ENCODE data around the gene ROS1. TPM values are rescaled to one million over a fixed set of nuclear protein-coding genes. Genes with fewer than 3 reads are reported as not detected.
"Not testable (repeated sequence)": the region's sequence is repeated elsewhere in the genome, so short reads cannot be mapped to it uniquely, and the experiment has no call there.

Gene ROS1
- total RNA-seq, 6 experiments from 2014 or later: 0.05 to 0.14 (median 0.07) TPM

DNA sequence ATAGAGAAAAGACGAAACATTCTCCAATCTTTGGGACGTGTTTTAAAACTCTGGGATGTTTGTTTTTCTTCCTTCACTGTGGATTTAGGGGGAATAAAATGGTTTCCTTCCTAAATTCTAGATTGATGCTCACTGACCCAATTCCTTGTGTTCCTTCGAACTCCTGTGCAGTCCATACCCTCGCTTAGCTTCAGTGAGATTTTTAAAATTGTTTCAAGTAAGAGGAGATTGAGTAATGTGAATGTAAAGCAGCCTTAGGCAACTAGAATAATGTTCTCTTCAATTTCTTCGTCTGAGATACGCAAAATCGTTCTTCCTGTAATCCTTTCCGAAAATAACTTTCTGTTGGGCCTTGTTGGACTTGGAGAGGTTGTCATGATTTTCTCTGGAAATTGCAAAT is 162.9 kb downstream of the ROS1 start:
- no peak for DNase-seq
- TF ChIP-seq, protein P1, sequence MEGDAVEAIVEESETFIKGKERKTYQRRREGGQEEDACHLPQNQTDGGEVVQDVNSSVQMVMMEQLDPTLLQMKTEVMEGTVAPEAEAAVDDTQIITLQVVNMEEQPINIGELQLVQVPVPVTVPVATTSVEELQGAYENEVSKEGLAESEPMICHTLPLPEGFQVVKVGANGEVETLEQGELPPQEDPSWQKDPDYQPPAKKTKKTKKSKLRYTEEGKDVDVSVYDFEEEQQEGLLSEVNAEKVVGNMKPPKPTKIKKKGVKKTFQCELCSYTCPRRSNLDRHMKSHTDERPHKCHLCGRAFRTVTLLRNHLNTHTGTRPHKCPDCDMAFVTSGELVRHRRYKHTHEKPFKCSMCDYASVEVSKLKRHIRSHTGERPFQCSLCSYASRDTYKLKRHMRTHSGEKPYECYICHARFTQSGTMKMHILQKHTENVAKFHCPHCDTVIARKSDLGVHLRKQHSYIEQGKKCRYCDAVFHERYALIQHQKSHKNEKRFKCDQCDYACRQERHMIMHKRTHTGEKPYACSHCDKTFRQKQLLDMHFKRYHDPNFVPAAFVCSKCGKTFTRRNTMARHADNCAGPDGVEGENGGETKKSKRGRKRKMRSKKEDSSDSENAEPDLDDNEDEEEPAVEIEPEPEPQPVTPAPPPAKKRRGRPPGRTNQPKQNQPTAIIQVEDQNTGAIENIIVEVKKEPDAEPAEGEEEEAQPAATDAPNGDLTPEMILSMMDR (IDR thresholded peaks at IDR 0.05): no peak
- no peaks in the 10 kb centered on the region for H3K9me3 Mint-ChIP-seq
- H3K27ac Mint-ChIP-seq: no peak overlapping the region
- H3K36me3 Mint-ChIP-seq (ENCODE audit: low read depth): no peaks in the 10 kb centered on the region
- H3K27me3 Mint-ChIP-seq (ENCODE audit: insufficient read depth): peaks cover 44% of the 10 kb centered on the region
- H3K4me1 Mint-ChIP-seq (ENCODE audit: low read depth): peaks cover 9% of the 10 kb centered on the region
- H3K4me3 Mint-ChIP-seq: no peak overlapping the region

DNA sequence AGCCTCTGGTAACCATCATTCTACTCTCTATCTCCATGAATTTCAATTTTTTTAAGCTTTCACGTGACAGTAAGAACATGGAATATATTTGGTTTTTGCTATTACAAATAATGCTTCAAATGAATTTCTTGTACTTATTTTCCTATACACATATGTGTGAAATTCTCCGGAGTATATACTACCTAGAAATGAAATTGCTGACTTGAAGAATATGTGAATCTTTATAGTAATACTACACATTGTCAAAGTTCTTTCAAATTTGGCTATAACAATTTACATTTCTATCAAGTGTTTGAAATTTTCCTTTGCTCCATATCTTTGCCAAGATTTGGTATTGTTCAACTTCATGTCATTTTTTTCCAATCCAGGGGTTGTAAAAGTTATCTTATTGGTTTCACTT is 172.0 kb downstream of the ROS1 start:
- H3K4me3 Mint-ChIP-seq: peak overlapping the region; percentile 39; the same call in 1 of the 2 replicates
- H3K4me1 Mint-ChIP-seq (ENCODE audit: low read depth): no peaks in the 10 kb centered on the region
- no peaks in the 10 kb centered on the region for H3K9me3 Mint-ChIP-seq
- no peak for DNase-seq
- no peaks in the 10 kb centered on the region for H3K36me3 Mint-ChIP-seq (ENCODE audit: low read depth)
- H3K27me3 Mint-ChIP-seq (ENCODE audit: insufficient read depth): no peaks in the 10 kb centered on the region
- H3K27ac Mint-ChIP-seq: no peak overlapping the region
- TF ChIP-seq, protein P1 (IDR thresholded peaks at IDR 0.05): no peak

DNA sequence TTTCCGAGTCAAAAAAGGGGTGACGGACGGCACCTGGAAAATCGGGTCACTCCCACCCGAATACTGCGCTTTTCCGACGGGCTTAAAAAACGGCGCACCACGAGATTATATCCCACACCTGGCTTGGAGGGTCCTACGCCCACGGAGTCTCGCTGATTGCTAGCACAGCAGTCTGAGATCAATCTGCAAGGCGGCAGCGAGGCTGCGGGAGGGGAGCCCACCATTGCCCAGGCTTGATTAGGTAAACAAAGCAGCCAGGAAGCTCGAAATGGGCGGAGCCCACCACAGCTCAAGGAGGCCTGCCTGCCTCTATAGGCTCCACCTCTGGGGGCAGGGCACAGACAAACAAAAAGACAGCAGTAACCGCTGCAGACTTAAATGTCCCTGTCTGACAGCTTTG is 180.8 kb downstream of the ROS1 start:
- H3K27ac Mint-ChIP-seq; DNase-seq; H3K4me1 Mint-ChIP-seq (ENCODE audit: low read depth); H3K4me3 Mint-ChIP-seq; H3K36me3 Mint-ChIP-seq (ENCODE audit: low read depth); H3K9me3 Mint-ChIP-seq; H3K27me3 Mint-ChIP-seq (ENCODE audit: insufficient read depth): not testable (repeated sequence)

DNA sequence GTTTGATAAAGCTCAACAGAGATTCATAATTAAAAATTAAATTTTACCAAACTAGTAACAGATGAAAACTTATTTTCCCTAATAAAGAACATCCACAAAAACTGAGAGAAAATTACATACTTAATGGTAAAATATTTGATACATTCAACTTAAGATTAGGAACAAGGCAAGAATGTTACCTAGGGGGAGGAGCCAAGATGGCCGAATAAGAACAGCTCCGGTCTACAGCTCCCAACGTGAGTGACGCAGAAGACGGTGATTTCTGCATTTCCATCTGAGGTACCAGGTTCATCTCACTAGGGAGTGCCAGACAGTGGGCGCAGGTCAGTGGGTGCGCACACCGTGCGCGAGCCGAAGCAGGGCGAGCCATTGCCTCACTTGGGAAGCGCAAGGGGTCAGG is 181.2 kb downstream of the ROS1 start:
- H3K9me3 Mint-ChIP-seq; H3K4me1 Mint-ChIP-seq (ENCODE audit: low read depth); H3K4me3 Mint-ChIP-seq; DNase-seq; H3K36me3 Mint-ChIP-seq (ENCODE audit: low read depth); H3K27me3 Mint-ChIP-seq (ENCODE audit: insufficient read depth); H3K27ac Mint-ChIP-seq: not testable (repeated sequence)

Other genes with a start within 250 kb of the ROS1 start
- gene VGLL2, start 160.4 kb downstream of the ROS1 start, total RNA-seq (2021; fragmentation: NEBNext Ultra II Directional; extraction: Animal tissue kit (Norgen Biotek cat#: 25700)): not detected
- 10 to 100 TPM; 29.3 to 41.6 (median 31.9) TPM for gene DCBLD1, start 56.7 kb upstream of the ROS1 start, total RNA-seq (2021; fragmentation: NEBNext Ultra II Directional; extraction: Animal tissue kit (Norgen Biotek cat#: 25700))
- 10 to 100 TPM; 40.5 to 51.8 (median 45.4) TPM for gene GOPC, start 176.6 kb upstream of the ROS1 start, total RNA-seq (2021; fragmentation: NEBNext Ultra II Directional; extraction: Animal tissue kit (Norgen Biotek cat#: 25700))
- gene NUS1, start 249.5 kb upstream of the ROS1 start, total RNA-seq (2021; fragmentation: NEBNext Ultra II Directional; extraction: Animal tissue kit (Norgen Biotek cat#: 25700)): 10 to 100 TPM; 44.4 to 55.2 (median 48.7) TPM

Measured in HFFc6 (cell line).